Neuronal stem cell (in vitro differentiated cells): ENCODE results near the gene RPS26.
"Not testable (repeated sequence)": the region's sequence is repeated elsewhere in the genome, so short reads cannot be mapped to it uniquely, and the experiment has no call there.

Experiments used
- DNase-seq: peaks from one replicate; pipeline ENCODE4 v3.0.0-alpha.2; 2013; ENCODE audit warnings: low spot score
- H2AFZ ChIP-seq: one replicate; pipeline ENCODE4 v1.6.1; 2013; ENCODE audit warnings: mild to moderate bottlenecking, low read length, inconsistent platforms
- H2AK5ac ChIP-seq: 2 replicates; pipeline ENCODE4 v1.6.1; 2013; ENCODE audit warnings: low read depth, mild to moderate bottlenecking, inconsistent platforms, low read length, moderate library complexity, mixed read lengths
- H2BK120ac ChIP-seq: 2 replicates; pipeline ENCODE4 v1.6.1; 2013; ENCODE audit warnings: low read depth, mild to moderate bottlenecking, inconsistent platforms, low read length, moderate library complexity, mixed read lengths
- H2BK12ac ChIP-seq: one replicate; pipeline ENCODE4 v1.6.1; 2013; ENCODE audit warnings: low read length, inconsistent platforms
- H2BK15ac ChIP-seq: 2 replicates; pipeline ENCODE4 v1.6.1; 2013; ENCODE audit warnings: mild to moderate bottlenecking, low read length, inconsistent platforms, mixed read lengths
- H2BK5ac ChIP-seq: one replicate; pipeline ENCODE4 v1.6.1; 2013; ENCODE audit warnings: inconsistent platforms, mild to moderate bottlenecking, low read length, moderate library complexity
- H3K14ac ChIP-seq: one replicate; pipeline ENCODE4 v1.6.1; 2013; ENCODE audit warnings: low read length, inconsistent platforms
- H3K18ac ChIP-seq: 2 replicates; pipeline ENCODE4 v1.6.1; 2013; ENCODE audit warnings: low read length, inconsistent platforms
- H3K23ac ChIP-seq: 2 replicates; pipeline ENCODE4 v1.6.1; 2013; ENCODE audit warnings: low read depth, mild to moderate bottlenecking, mixed read lengths, low read length, inconsistent platforms; ENCODE audit not compliant: poor library complexity
- H3K27ac ChIP-seq: replicated peaks from 3 replicates; pipeline ENCODE4 v1.5.1; 2013; ENCODE audit warnings: low read length, inconsistent platforms
- H3K27me3 ChIP-seq, 3 experiments: 2 replicates each; pipeline ENCODE4 v1.6.1; 2013; ENCODE audit warnings: low read length in 3 of 3, mild to moderate bottlenecking in 2 of 3, inconsistent platforms in 1 of 3, low read depth in 1 of 3, mixed read lengths in 1 of 3, moderate library complexity in 1 of 3; ENCODE audit not compliant: control insufficient read depth in 3 of 3, insufficient read depth in 3 of 3
- H3K36me3 ChIP-seq, 2 donors: replicated peaks in 1 of 2; 2 replicates each; pipeline ENCODE4 v1.6.1; 2013; ENCODE audit warnings: low read length in 2 of 2; ENCODE audit not compliant: control insufficient read depth in 2 of 2, insufficient read depth in 2 of 2
- H3K4ac ChIP-seq: 2 replicates; pipeline ENCODE4 v1.6.1; 2013; ENCODE audit warnings: inconsistent platforms, mild to moderate bottlenecking, low read length, moderate library complexity
- H3K4me1 ChIP-seq, 2 donors: 1 replicate in 1 of 2; 2 replicates in 1 of 2; pipeline ENCODE4 v1.6.1; 2013; ENCODE audit warnings: low read length in 2 of 2, low read depth in 1 of 2; ENCODE audit not compliant: control insufficient read depth in 2 of 2, insufficient read depth in 1 of 2
- H3K4me2 ChIP-seq: one replicate; pipeline ENCODE4 v1.6.1; 2013; ENCODE audit warnings: mild to moderate bottlenecking, low read length, inconsistent platforms; ENCODE audit not compliant: insufficient read depth, poor library complexity, severe bottlenecking
- H3K4me3 ChIP-seq, 2 donors: 2 replicates each; pipeline ENCODE4 v1.5.1; 2013; ENCODE audit warnings: low read length in 2 of 2, mild to moderate bottlenecking in 2 of 2, inconsistent platforms in 1 of 2, moderate library complexity in 1 of 2
- H3K79me1 ChIP-seq: one replicate; pipeline ENCODE4 v1.6.1; 2013; ENCODE audit warnings: low read depth, mild to moderate bottlenecking, inconsistent platforms, low read length, moderate library complexity
- H3K9ac ChIP-seq: one replicate; pipeline ENCODE4 v1.6.1; 2013; ENCODE audit warnings: mild to moderate bottlenecking, low read depth, low read length, inconsistent platforms; ENCODE audit not compliant: poor library complexity
- H3K9me3 ChIP-seq, 2 donors: replicated peaks in 1 of 2; 2 replicates each; pipeline versions ENCODE3 to v1.6.1; 2013; ENCODE audit warnings: low read length in 2 of 2, mild to moderate bottlenecking in 2 of 2, inconsistent platforms in 1 of 2, low read depth in 1 of 2, mixed read lengths in 1 of 2, moderate library complexity in 1 of 2; ENCODE audit not compliant: control insufficient read depth in 2 of 2, insufficient read depth in 1 of 2
- H4K8ac ChIP-seq: one replicate; pipeline ENCODE4 v1.6.1; 2013; ENCODE audit warnings: low read depth, mild to moderate bottlenecking, inconsistent platforms, low read length, moderate library complexity
- H4K91ac ChIP-seq: one replicate; pipeline ENCODE4 v1.6.1; 2013; ENCODE audit warnings: low read length, low read depth, mild to moderate bottlenecking, inconsistent platforms; ENCODE audit not compliant: poor library complexity
- WGBS, 2 donors: extraction: QIAGEN DNeasy Blood & Tissue Kit; methylation state at CpG; one replicate each; pipeline ENCODE4 v1.1.7; 2013; ENCODE audit warnings: missing lambda C conversion rate in 2 of 2, mixed read lengths in 1 of 2; ENCODE audit not compliant: insufficient read length in 2 of 2, insufficient replicate concordance in 1 of 2; ENCODE audit errors: extremely low coverage in 2 of 2; 5-methylcytosine and 5-hydroxymethylcytosine counted together

RPS26 gene

DNA sequence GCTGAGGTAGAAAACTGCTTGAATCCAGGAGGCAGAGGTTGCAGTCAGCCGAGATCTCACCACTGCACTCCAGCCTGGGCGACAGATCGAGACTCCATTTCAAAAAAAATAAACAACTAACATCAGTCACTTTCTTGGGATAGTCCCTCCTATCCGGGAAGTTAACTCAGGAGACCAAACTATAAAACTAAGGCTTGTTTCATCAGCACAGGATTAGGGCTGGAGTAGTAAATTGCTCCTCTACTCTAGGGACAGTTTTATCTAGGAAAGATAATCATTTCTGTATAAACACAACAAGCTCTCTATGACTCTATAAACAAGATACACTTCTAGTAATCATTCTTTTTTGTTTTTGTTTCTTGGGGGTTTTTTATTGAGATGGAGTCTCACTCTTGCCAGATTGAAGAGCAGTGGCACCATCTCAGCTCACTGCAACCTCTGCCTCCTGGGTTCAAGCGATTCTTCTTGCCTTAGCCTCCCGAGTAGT is 11.7 kb downstream of the RPS26 start:
- Histone ChIP-seq H2BK12ac (no peak overlapping the region), H4K8ac (no peak overlapping the region), H3K27me3 (no peaks in the 10 kb centered on the region), H3K18ac (no peak overlapping the region), H2BK15ac (no peak overlapping the region), H3K23ac (no peak overlapping the region), H4K91ac (no peak overlapping the region), H3K27ac (no peak overlapping the region), H2AFZ (no peak overlapping the region), H3K4ac (no peak overlapping the region), H3K4me3 (no peak overlapping the region), H2BK5ac (no peak overlapping the region), H3K9me3 (no peaks in the 10 kb centered on the region), H3K9ac (no peak overlapping the region), H3K4me2 (no peak overlapping the region), H3K36me3 (no peaks in the 10 kb centered on the region), H3K14ac (no peak overlapping the region), H2BK120ac (no peak overlapping the region), H2AK5ac (no peak overlapping the region), H3K79me1 (no peaks in the 10 kb centered on the region), H3K4me1 (no peaks in the 10 kb centered on the region)
- no CpG with 5 or more reads among the region's 6 CpGs for WGBS, 2 donors
- DNase-seq: no peak

- not testable (repeated sequence) for H3K4me1 ChIP-seq, H2BK12ac ChIP-seq, H2BK15ac ChIP-seq, H3K4me2 ChIP-seq, H3K23ac ChIP-seq, H4K91ac ChIP-seq, H3K9ac ChIP-seq, H2AFZ ChIP-seq, H3K4ac ChIP-seq, H3K36me3 ChIP-seq, H2BK120ac ChIP-seq, H3K9me3 ChIP-seq, H3K14ac ChIP-seq, DNase-seq, H3K79me1 ChIP-seq, H2BK5ac ChIP-seq, H3K27ac ChIP-seq, H3K4me3 ChIP-seq, H3K27me3 ChIP-seq, H3K18ac ChIP-seq, H2AK5ac ChIP-seq, H4K8ac ChIP-seq
- no CpG with 5 or more reads among the region's 8 CpGs for WGBS, 2 donors
Observed at GRCh38 chr12:56059964-56060363, 18.2 kb downstream of the RPS26 start.

GRCh38 chr12:56061982-56062381 is 20.3 kb downstream of the RPS26 start:
- Histone ChIP-seq H2AK5ac (no peak overlapping the region), H2AFZ (no peak overlapping the region), H2BK12ac (no peak overlapping the region), H3K36me3 (no peaks in the 10 kb centered on the region), H4K8ac (no peak overlapping the region), H3K9ac (no peak overlapping the region), H2BK15ac (no peak overlapping the region), H3K4me2 (no peak overlapping the region), H3K4me3 (no peak overlapping the region), H3K14ac (no peak overlapping the region), H4K91ac (no peak overlapping the region), H3K4ac (no peak overlapping the region), H3K79me1 (no peaks in the 10 kb centered on the region), H2BK120ac (no peak overlapping the region), H2BK5ac (no peak overlapping the region), H3K27me3 (no peaks in the 10 kb centered on the region), H3K27ac (no peak overlapping the region), H3K23ac (no peak overlapping the region), H3K4me1 (no peaks in the 10 kb centered on the region), H3K9me3 (no peaks in the 10 kb centered on the region), H3K18ac (no peak overlapping the region)
- no CpG with 5 or more reads among the region's 5 CpGs for WGBS, 2 donors
- DNase-seq: no peak

DNA sequence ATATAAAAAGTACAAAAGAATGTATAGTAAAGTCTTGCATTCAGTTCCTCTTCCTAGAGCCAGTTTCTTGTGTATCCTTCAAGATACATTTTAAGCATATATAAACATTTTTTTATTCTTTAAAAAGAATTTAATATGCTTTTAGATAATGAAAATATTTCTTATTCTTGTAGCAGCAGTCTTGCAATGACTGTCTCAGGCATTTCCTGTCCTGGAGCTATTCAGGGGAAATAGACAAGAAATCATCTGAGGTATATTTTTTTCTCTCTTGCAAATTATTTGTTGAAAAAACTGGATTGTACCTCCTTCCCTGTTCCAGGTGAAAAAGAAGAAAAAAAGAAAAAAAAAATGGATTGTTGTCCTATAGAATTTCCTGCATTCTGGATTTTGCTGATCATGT is 21.3 kb downstream of the RPS26 start:
- Histone ChIP-seq H2AFZ (no peak overlapping the region), H3K4me3 (no peak overlapping the region), H3K27me3 (no peaks in the 10 kb centered on the region), H3K18ac (no peak overlapping the region), H3K23ac (no peak overlapping the region), H3K14ac (no peak overlapping the region), H4K91ac (no peak overlapping the region), H3K27ac (no peak overlapping the region), H3K79me1 (no peaks in the 10 kb centered on the region), H3K4me1 (no peaks in the 10 kb centered on the region), H2BK15ac (no peak overlapping the region), H4K8ac (no peak overlapping the region), H2BK12ac (no peak overlapping the region), H2AK5ac (no peak overlapping the region), H3K36me3 (no peaks in the 10 kb centered on the region), H2BK5ac (no peak overlapping the region), H2BK120ac (no peak overlapping the region), H3K9ac (no peak overlapping the region), H3K4me2 (no peak overlapping the region), H3K4ac (no peak overlapping the region), H3K9me3 (no peaks in the 10 kb centered on the region)
- no peak for DNase-seq
